ENCODE results near the gene POLR2F.

Gene POLR2F

GRCh38 chr22:37999640-38000272 is 46.3 kb downstream of the POLR2F start:
- DNase-seq, result no peak

- no peak for DNase-seq
Observed at GRCh38 chr22:38005943-38006342, 52.4 kb downstream of the POLR2F start.

GRCh38 chr22:38006906-38007305 is 53.4 kb downstream of the POLR2F start:
- DNase-seq, result no peak

DNA sequence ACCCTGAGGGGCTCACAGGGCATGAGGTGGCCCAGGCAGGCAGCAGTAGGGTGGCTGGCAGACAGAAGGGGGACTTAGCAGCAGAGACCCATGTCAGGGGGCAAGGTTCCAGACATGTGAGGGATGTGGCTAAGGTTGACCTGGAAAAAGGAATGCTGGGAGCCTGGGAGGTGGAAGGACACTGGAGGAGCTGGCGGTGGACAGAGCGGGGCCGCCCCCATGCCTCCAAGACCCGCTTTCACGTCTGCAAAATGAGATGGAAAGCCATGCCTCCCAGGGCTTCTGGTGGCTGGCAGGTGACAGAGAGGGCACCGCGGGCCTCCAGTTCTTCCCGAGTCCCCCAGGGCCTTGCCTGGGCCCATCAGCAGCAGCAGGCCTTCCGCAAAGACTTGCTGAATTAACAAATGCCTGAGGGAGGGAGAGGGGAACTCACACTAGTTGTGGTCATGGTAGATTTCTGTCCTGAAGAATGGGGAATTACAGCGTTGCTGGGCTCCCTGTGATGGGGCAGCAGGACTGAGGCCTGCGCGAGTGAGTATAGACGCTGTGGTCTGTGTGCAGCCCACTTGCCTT is 53.9 kb downstream of the POLR2F start:
- DNase-seq, result no peak

DNA sequence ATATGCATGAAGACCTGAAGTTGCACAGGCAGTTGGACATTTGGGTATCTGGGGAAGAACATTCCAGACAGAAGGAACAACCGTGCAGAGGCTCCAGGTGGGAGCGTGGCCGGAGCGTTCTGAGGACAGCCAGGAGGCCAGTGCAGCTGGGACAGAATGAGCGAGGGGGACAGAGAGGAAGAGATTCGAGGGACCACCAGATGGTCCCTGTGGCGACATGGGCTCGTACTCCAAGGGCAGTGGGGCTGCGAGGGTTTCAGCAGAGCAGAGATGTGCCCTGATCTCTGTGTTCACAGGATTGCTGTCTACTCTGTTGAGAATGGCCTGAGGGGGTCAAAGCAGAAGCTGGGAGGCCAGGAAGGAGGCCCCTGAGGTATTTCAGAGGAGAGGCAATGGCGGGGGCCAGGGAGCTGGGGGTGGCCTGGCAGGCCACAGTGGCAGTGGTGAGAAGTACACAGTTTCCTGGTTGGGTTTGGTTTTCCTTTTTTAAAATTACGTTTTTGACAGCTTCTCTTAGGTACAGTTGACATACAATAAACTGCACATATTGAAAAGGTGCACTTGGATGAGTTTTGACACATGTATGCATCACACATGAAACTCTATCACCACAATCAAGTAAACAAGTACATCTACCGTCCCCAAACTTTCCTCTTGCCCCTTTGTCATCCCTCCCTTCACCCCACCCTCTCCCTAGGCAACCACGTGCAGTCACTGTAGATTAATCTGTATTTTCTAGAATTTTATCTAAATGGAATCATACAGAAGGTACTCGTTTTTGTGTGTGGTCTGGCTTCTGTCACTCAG is 55.7 kb downstream of the POLR2F start:
- no peak for DNase-seq

DNA sequence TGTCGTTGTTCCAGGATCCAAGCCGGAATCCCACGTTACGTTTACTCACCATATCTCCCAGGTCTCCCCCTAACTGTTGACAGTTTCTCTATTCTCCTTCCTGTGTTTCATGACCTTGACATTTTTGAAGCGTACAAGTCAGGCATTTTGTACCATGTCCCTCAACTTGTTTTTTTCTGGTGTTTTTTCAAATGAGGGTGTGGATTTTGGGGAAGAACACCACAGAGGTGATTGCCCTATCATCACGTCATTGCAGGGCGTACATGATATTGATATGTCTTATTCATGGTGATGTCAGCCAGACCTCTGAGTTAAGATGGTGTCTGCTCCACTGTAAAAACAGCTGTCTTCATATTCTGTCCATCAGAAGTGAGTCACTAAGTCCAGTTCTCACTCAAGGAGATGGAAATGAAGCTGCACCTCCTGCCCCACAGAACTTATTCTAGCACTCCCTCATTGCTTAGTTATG is 59.1 kb downstream of the POLR2F start:
- DNase-seq, result no peak

- DNase-seq, result no peak
Observed at GRCh38 chr22:38014083-38014482, 60.6 kb downstream of the POLR2F start.

GRCh38 chr22:38016182-38017151 is 63.0 kb downstream of the POLR2F start:
- DNase-seq, result no peak

- DNase-seq, result no peak
Observed at GRCh38 chr22:38017272-38017920, 63.9 kb downstream of the POLR2F start.

DNA sequence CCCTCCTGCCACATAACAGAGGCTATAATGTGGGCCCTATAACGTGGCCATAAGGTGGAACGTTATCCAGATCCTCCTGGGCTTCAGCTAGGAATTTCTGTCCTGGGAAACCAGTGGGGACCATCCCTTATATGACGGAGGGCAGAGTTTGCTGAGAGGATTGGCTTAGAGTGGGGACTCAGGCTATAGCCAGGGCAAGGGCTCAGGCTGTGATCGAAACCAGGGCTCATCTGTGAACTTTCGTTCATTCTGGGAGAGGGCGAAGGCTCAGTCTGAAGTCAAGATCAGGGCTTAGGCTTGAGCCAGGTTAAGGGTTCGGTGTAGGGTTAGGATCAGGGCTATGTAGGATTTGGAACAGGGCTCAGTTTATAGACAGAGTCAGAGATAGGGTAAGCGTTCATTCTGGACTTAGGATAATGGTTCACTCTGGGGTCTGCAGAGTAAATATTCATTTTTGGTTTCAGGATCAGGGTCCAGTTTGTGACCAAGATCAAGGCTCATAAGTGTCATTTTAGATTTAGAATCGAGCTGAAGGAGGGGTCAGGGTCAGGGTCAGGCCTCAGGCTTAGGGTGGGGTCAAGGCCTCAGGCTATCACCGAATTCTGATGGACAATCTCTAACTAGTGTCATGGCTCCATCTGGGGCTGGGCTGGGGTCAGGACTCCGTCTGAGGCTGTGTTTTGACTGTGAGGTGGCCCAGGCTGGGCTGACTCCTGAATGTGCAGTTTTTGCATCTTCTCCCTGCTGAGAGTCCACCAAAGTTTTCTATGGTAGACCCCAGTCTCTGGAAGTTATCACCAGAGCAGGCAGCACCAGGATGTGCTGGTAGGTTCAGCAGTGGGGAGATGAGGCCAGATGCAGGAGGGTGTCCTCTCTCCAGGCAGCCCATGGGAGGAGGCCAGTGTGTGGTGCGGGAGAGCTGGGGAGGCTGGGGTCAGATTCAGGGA is 64.7 kb downstream of the POLR2F start:
- DNase-seq, result no peak

Data from right kidney (tissue), 1 donor.